ENCODE data around the gene NMRAL1.

The NMRAL1 gene

DNA sequence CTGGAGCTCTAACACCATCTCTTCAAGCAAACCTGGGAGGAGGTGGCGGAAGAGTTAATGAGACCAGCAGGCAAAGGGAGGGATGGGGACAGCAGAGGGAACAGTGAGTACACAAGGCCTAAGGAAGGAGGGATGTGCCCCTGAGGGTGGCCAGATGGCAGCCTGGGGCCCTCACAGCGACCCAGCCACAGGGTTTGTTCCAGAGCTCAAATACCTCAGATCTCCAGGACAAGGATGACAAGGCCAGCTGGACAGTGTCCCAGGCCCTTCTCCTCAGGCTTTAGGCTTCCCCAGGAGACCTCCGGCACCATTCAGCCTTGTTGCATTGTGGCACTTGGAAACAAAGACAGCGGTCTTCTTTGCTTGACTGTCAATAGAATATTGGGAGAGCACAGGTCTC lies 49.3 kb upstream of the NMRAL1 start:
- H3K36me3 ChIP-seq (ENCODE audit: control insufficient read depth in 2 of 2, insufficient read depth in 1 of 2, low read length in 2 of 2), result peaks cover 0 to 27% of the 10 kb centered on the region in 2 experiments; a peak in 1 of 3 replicates
- TF ChIP-seq ZNF701 (tag by site-specific recombination; IDR thresholded peaks at IDR 0.05), result no peak
- TF ChIP-seq, protein P1, sequence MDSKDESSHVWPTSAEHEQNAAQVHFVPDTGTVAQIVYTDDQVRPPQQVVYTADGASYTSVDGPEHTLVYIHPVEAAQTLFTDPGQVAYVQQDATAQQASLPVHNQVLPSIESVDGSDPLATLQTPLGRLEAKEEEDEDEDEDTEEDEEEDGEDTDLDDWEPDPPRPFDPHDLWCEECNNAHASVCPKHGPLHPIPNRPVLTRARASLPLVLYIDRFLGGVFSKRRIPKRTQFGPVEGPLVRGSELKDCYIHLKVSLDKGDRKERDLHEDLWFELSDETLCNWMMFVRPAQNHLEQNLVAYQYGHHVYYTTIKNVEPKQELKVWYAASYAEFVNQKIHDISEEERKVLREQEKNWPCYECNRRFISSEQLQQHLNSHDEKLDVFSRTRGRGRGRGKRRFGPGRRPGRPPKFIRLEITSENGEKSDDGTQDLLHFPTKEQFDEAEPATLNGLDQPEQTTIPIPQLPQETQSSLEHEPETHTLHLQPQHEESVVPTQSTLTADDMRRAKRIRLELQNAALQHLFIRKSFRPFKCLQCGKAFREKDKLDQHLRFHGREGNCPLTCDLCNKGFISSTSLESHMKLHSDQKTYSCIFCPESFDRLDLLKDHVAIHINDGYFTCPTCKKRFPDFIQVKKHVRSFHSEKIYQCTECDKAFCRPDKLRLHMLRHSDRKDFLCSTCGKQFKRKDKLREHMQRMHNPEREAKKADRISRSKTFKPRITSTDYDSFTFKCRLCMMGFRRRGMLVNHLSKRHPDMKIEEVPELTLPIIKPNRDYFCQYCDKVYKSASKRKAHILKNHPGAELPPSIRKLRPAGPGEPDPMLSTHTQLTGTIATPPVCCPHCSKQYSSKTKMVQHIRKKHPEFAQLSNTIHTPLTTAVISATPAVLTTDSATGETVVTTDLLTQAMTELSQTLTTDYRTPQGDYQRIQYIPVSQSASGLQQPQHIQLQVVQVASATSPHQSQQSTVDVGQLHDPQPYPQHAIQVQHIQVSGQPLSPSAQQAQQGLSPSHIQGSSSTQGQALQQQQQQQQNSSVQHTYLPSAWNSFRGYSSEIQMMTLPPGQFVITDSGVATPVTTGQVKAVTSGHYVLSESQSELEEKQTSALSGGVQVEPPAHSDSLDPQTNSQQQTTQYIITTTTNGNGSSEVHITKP (tag by site-specific recombination; IDR thresholded peaks at IDR 0.05), result no peak
- no peak for TF ChIP-seq OVOL3 (tag by site-specific recombination; IDR thresholded peaks at IDR 0.05)
- TF ChIP-seq ZNF473 (tag by site-specific recombination; IDR thresholded peaks at IDR 0.05), result no peak
- TF ChIP-seq ZNF629 (tag by site-specific recombination; IDR thresholded peaks at IDR 0.05), result no peak
- TF ChIP-seq TRIM28 (IDR thresholded peaks at IDR 0.05; ENCODE audit: borderline replicate concordance, low read length), result no peak
- TF ChIP-seq IKZF3 (tag by site-specific recombination; IDR thresholded peaks at IDR 0.05), result no peak
- TF ChIP-seq ZNF169 (tag by site-specific recombination; IDR thresholded peaks at IDR 0.05), result no peak
- TF ChIP-seq ZNF292 (tag by site-specific recombination; IDR thresholded peaks at IDR 0.05; ENCODE audit: borderline replicate concordance, low read depth), result no peak
- TF ChIP-seq ZNF274 (IDR thresholded peaks at IDR 0.05; ENCODE audit: low read length), result no peak
- TF ChIP-seq ZNF274 (tag by site-specific recombination; IDR thresholded peaks at IDR 0.05; ENCODE audit: borderline replicate concordance), result no peak
- no peak overlapping the region for H3K27ac ChIP-seq (ENCODE audit: extremely low read depth, low read depth, low read length)
- no peaks in the 10 kb centered on the region for H3K4me1 ChIP-seq (ENCODE audit: control insufficient read depth, insufficient read depth, low read length)
- CTCF ChIA-PET, result interaction anchor here (0.9 to 2.2 kb wide), 2 partner anchors 25 to 122 kb away, joined by 3 to 6 read pairs; no protein-coding TSS in a partner anchor
- no peaks in the 10 kb centered on the region for H3K9me3 ChIP-seq (ENCODE audit: control insufficient read depth, insufficient read depth, low read depth, low read length)
- POLR2A ChIA-PET, result no interaction called here
- H3K4me3 ChIP-seq (ENCODE audit: low read depth, low read length), result no peak overlapping the region

DNA sequence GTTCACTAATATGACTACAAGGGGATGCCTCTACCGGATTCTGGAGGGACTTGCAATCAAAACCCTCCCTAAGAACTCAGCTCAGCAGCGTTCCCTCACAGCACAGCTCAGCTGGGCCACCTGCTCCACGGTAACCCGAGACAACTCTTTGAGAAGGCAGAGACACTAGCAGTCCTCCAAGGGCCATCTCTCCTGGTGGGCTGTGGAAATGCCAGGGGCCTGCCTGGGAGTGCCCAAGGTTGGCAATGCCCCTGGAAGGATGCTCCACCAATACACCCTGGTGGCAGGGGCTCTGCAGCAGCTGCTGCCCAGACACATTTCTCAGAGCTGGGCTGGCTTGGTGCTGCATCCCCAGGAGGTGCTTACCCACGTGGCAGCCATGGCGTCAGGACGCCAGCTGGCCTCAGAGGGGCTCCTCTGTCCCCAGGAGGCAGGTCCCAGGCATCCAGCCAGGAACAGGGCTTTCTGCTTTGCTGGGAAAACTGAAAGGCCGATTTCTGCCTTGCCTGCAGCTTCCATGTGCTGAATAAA lies 47.7 kb upstream of the NMRAL1 start:
- no peak overlapping the region for H3K27ac ChIP-seq (ENCODE audit: extremely low read depth, low read depth, low read length)
- no peaks in the 10 kb centered on the region for H3K9me3 ChIP-seq (ENCODE audit: control insufficient read depth, insufficient read depth, low read depth, low read length)
- POLR2A ChIA-PET, result no interaction called here
- no peaks in the 10 kb centered on the region for H3K4me1 ChIP-seq (ENCODE audit: control insufficient read depth, insufficient read depth, low read length)
- H3K36me3 ChIP-seq (ENCODE audit: control insufficient read depth in 2 of 2, insufficient read depth in 1 of 2, low read length in 2 of 2), result peaks cover 0 to 27% of the 10 kb centered on the region in 2 experiments; a peak in 2 of 3 replicates
- no peak overlapping the region for H3K4me3 ChIP-seq (ENCODE audit: low read depth, low read length)
- CTCF ChIA-PET, result interaction anchor here (0.6 to 2.2 kb wide), 3 partner anchors 15 to 128 kb away, joined by 3 to 6 read pairs (median 3); no protein-coding TSS in a partner anchor
- TF ChIP-seq GLIS1 (tag by site-specific recombination; IDR thresholded peaks at IDR 0.05) (peak; percentile 80), ZNF624 (tag by site-specific recombination; IDR thresholded peaks at IDR 0.05) (no peak), ZBTB7A (tag by site-specific recombination; IDR thresholded peaks at IDR 0.05; ENCODE audit: low read depth) (no peak), ZNF133 (tag by site-specific recombination; IDR thresholded peaks at IDR 0.05) (no peak), ZSCAN30 (tag by site-specific recombination; IDR thresholded peaks at IDR 0.05) (0 out of 2 replicates have a peak, but pooled peaks have one; percentile 9), ZNF223 (tag by site-specific recombination; IDR thresholded peaks at IDR 0.05) (no peak), ZBTB20 (tag by site-specific recombination; IDR thresholded peaks at IDR 0.05) (no peak), SCRT1 (tag by site-specific recombination; IDR thresholded peaks at IDR 0.05; ENCODE audit: borderline replicate concordance) (no peak), ZNF221 (tag by site-specific recombination; IDR thresholded peaks at IDR 0.05; ENCODE audit: borderline replicate concordance) (no peak), GLIS2 (tag by site-specific recombination; IDR thresholded peaks at IDR 0.05) (peak; percentile 66), HOXC10 (CRISPR knock-in tag; IDR thresholded peaks at IDR 0.05) (no peak), ZNF658 (tag by site-specific recombination; IDR thresholded peaks at IDR 0.05) (no peak)
- TF ChIP-seq, protein P2, sequence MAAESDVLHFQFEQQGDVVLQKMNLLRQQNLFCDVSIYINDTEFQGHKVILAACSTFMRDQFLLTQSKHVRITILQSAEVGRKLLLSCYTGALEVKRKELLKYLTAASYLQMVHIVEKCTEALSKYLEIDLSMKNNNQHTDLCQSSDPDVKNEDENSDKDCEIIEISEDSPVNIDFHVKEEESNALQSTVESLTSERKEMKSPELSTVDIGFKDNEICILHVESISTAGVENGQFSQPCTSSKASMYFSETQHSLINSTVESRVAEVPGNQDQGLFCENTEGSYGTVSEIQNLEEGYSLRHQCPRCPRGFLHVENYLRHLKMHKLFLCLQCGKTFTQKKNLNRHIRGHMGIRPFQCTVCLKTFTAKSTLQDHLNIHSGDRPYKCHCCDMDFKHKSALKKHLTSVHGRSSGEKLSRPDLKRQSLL (tag by site-specific recombination; IDR thresholded peaks at IDR 0.05), result no peak
- TF ChIP-seq, protein P3, sequence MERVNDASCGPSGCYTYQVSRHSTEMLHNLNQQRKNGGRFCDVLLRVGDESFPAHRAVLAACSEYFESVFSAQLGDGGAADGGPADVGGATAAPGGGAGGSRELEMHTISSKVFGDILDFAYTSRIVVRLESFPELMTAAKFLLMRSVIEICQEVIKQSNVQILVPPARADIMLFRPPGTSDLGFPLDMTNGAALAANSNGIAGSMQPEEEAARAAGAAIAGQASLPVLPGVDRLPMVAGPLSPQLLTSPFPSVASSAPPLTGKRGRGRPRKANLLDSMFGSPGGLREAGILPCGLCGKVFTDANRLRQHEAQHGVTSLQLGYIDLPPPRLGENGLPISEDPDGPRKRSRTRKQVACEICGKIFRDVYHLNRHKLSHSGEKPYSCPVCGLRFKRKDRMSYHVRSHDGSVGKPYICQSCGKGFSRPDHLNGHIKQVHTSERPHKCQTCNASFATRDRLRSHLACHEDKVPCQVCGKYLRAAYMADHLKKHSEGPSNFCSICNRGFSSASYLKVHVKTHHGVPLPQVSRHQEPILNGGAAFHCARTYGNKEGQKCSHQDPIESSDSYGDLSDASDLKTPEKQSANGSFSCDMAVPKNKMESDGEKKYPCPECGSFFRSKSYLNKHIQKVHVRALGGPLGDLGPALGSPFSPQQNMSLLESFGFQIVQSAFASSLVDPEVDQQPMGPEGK (tag by site-specific recombination; IDR thresholded peaks at IDR 0.05), result no peak
- TF ChIP-seq, protein P4, sequence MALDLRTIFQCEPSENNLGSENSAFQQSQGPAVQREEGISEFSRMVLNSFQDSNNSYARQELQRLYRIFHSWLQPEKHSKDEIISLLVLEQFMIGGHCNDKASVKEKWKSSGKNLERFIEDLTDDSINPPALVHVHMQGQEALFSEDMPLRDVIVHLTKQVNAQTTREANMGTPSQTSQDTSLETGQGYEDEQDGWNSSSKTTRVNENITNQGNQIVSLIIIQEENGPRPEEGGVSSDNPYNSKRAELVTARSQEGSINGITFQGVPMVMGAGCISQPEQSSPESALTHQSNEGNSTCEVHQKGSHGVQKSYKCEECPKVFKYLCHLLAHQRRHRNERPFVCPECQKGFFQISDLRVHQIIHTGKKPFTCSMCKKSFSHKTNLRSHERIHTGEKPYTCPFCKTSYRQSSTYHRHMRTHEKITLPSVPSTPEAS (tag by site-specific recombination; IDR thresholded peaks at IDR 0.05), result no peak

Measured in HEK293 (cell line).